ENCODE data around the gene SYTL5.

SYTL5 gene

GRCh38 chrX:38166478-38167083, 160.2 kb downstream of the SYTL5 start:
- ChIA-PET CTCF (interaction anchor here (0.7 to 0.9 kb wide), 5 partner anchors 114 to 421 kb away, joined by 3 to 5 read pairs (median 3); no protein-coding TSS in a partner anchor), POLR2A (ENCODE audit: low non-redundant PET) (no interaction called here)
- H3K27ac ChIP-seq: no peak overlapping the region
- no peak for DNase-seq (ENCODE audit: low spot score)
- peak; percentile 42 for TF ChIP-seq CTCF (conservative IDR thresholded peaks at IDR 0.05; ENCODE audit: low read depth)

- H3K27ac ChIP-seq: no peak overlapping the region
- no peak for DNase-seq (ENCODE audit: low spot score)
- no peak for TF ChIP-seq CTCF (conservative IDR thresholded peaks at IDR 0.05; ENCODE audit: low read depth)
- ChIA-PET CTCF (no interaction called here), POLR2A (ENCODE audit: low non-redundant PET) (no interaction called here)
These were observed 164.2 kb downstream of the SYTL5 start for GRCh38 chrX:38170556-38170955.

GRCh38 chrX:38172596-38172995, 166.2 kb downstream of the SYTL5 start:
- H3K27ac ChIP-seq: no peak overlapping the region
- ChIA-PET POLR2A (ENCODE audit: low non-redundant PET) (no interaction called here), CTCF (interaction anchor here (0.6 kb wide), 1 partner anchor 322 kb away, joined by 3 read pairs; no protein-coding TSS in a partner anchor)
- no peak for DNase-seq (ENCODE audit: low spot score)
- TF ChIP-seq CTCF (conservative IDR thresholded peaks at IDR 0.05; ENCODE audit: low read depth): no peak

- ChIA-PET POLR2A (ENCODE audit: low non-redundant PET) (no interaction called here), CTCF (interaction anchor here (0.6 to 1.0 kb wide), 3 partner anchors 248 to 322 kb away, joined by 4 to 6 read pairs (median 6); no protein-coding TSS in a partner anchor)
- TF ChIP-seq CTCF (conservative IDR thresholded peaks at IDR 0.05; ENCODE audit: low read depth): peak; percentile 58
- H3K27ac ChIP-seq: no peak overlapping the region
- DNase-seq (ENCODE audit: low spot score): peak; percentile 41
These were observed 168.8 kb downstream of the SYTL5 start for GRCh38 chrX:38175139-38175538.

GRCh38 chrX:38178396-38178795, 172.0 kb downstream of the SYTL5 start:
- DNase-seq (ENCODE audit: low spot score): no peak
- no peak overlapping the region for H3K27ac ChIP-seq
- no peak for TF ChIP-seq CTCF (conservative IDR thresholded peaks at IDR 0.05; ENCODE audit: low read depth)
- ChIA-PET POLR2A (ENCODE audit: low non-redundant PET) (no interaction called here), CTCF (no interaction called here)
